H9 (cell line): ENCODE measurements around the gene SRGAP1. TPM values are rescaled to one million over a fixed set of nuclear protein-coding genes. Genes with fewer than 3 reads are reported as not detected.

Experiments
- DNase-seq: peaks from one replicate; pipeline ENCODE4 v3.0.0-alpha.2; 2017
- H2AFZ ChIP-seq: one replicate; pipeline ENCODE4 v1.6.1; 2013; ENCODE audit warnings: mild to moderate bottlenecking, low read length, control low read depth, moderate library complexity
- H2AK5ac ChIP-seq: 2 replicates; pipeline ENCODE4 v1.6.1; 2013; ENCODE audit warnings: low read length, control low read depth, mixed read lengths; ENCODE audit not compliant: insufficient read length
- H2BK120ac ChIP-seq: one replicate; pipeline ENCODE4 v1.6.1; 2013; ENCODE audit warnings: low read depth, mild to moderate bottlenecking, low read length, control low read depth, inconsistent platforms; ENCODE audit not compliant: poor library complexity, severe bottlenecking
- H2BK12ac ChIP-seq: 2 replicates; pipeline ENCODE4 v1.6.1; 2013; ENCODE audit warnings: low read length, control low read depth, mixed read lengths, low read depth; ENCODE audit not compliant: insufficient read length
- H2BK15ac ChIP-seq: 2 replicates; pipeline ENCODE4 v1.6.1; 2013; ENCODE audit warnings: low read depth, low read length, control low read depth
- H2BK20ac ChIP-seq: one replicate; pipeline ENCODE4 v1.6.1; 2013; ENCODE audit warnings: low read depth, mild to moderate bottlenecking, low read length, control low read depth, inconsistent platforms; ENCODE audit not compliant: poor library complexity, severe bottlenecking
- H2BK5ac ChIP-seq: 2 replicates; pipeline ENCODE4 v1.6.1; 2013; ENCODE audit warnings: low read length, control low read depth, mixed read lengths; ENCODE audit not compliant: insufficient read length
- H3K14ac ChIP-seq: 2 replicates; pipeline ENCODE4 v1.6.1; 2013; ENCODE audit warnings: low read length, control low read depth; ENCODE audit not compliant: insufficient read depth
- H3K18ac ChIP-seq: 2 replicates; pipeline ENCODE4 v1.6.1; 2013; ENCODE audit warnings: low read depth, mild to moderate bottlenecking, mixed read lengths, low read length, control low read depth; ENCODE audit not compliant: insufficient read length
- H3K23ac ChIP-seq: 2 replicates; pipeline ENCODE4 v1.6.1; 2013; ENCODE audit warnings: low read length, control low read depth, mixed read lengths, low read depth; ENCODE audit not compliant: insufficient read length
- H3K23me2 ChIP-seq: 2 replicates; pipeline ENCODE4 v1.6.1; 2013; ENCODE audit warnings: low read depth, mild to moderate bottlenecking, mixed read lengths, low read length, control low read depth; ENCODE audit not compliant: insufficient read length, poor library complexity, severe bottlenecking
- H3K27ac ChIP-seq: 2 replicates; pipeline ENCODE4 v1.5.1; 2013; ENCODE audit warnings: low read length, control low read depth, mixed read lengths, low read depth; ENCODE audit not compliant: insufficient read length
- H3K27me3 ChIP-seq: 2 replicates; pipeline ENCODE4 v1.6.1; 2013; ENCODE audit warnings: low read length, control low read depth, inconsistent platforms; ENCODE audit not compliant: insufficient read depth
- H3K4ac ChIP-seq: 2 replicates; pipeline ENCODE4 v1.6.1; 2013; ENCODE audit warnings: low read depth, mild to moderate bottlenecking, control low read depth, inconsistent platforms, low read length, moderate library complexity
- H3K4me1 ChIP-seq: 2 replicates; pipeline ENCODE4 v1.6.1; 2013; ENCODE audit warnings: low read length, control low read depth, inconsistent platforms; ENCODE audit not compliant: insufficient read depth
- H3K4me2 ChIP-seq: 2 replicates; pipeline ENCODE4 v1.6.1; 2013; ENCODE audit warnings: low read length, control low read depth, mixed read lengths; ENCODE audit not compliant: insufficient read length, insufficient read depth
- H3K56ac ChIP-seq: 2 replicates; pipeline ENCODE4 v1.6.1; 2013; ENCODE audit warnings: low read depth, mild to moderate bottlenecking, mixed read lengths, low read length, control low read depth; ENCODE audit not compliant: insufficient read length
- H3K79me1 ChIP-seq: 2 replicates; pipeline ENCODE4 v1.6.1; 2013; ENCODE audit warnings: low read depth, mild to moderate bottlenecking, moderate library complexity, low read length, control low read depth, inconsistent platforms; ENCODE audit not compliant: insufficient read depth, poor library complexity, severe bottlenecking
- H3K79me2 ChIP-seq: 2 replicates; pipeline ENCODE4 v1.6.1; 2013; ENCODE audit warnings: low read length, control low read depth, inconsistent platforms; ENCODE audit not compliant: insufficient read depth
- H3K9ac ChIP-seq: 2 replicates; pipeline ENCODE4 v1.6.1; 2013; ENCODE audit warnings: low read length, control low read depth, mixed read lengths; ENCODE audit not compliant: insufficient read length; ENCODE audit errors: extremely low read depth
- H3K9me3 ChIP-seq: one replicate; pipeline ENCODE4 v1.6.1; 2013; ENCODE audit warnings: low read depth, low read length, inconsistent platforms; ENCODE audit not compliant: control insufficient read depth
- H3T11ph ChIP-seq: one replicate; pipeline ENCODE4 v1.6.1; 2013; ENCODE audit warnings: mild to moderate bottlenecking, low read length, control low read depth, inconsistent platforms
- H4K20me1 ChIP-seq: one replicate; pipeline ENCODE4 v1.6.1; 2013; ENCODE audit not compliant: control insufficient read depth, insufficient read length, insufficient read depth
- H4K5ac ChIP-seq: 2 replicates; pipeline ENCODE4 v1.6.1; 2013; ENCODE audit warnings: low read depth, mild to moderate bottlenecking, mixed read lengths, low read length, control low read depth; ENCODE audit not compliant: insufficient read length
- H4K8ac ChIP-seq: replicated peaks from 2 replicates; pipeline ENCODE4 v1.6.1; 2013; ENCODE audit warnings: low read length, control low read depth, mixed read lengths, low read depth; ENCODE audit not compliant: insufficient read length
- H4K91ac ChIP-seq: 2 replicates; pipeline ENCODE4 v1.6.1; 2013; ENCODE audit warnings: low read depth, mild to moderate bottlenecking, moderate library complexity, mixed read lengths, low read length, control low read depth; ENCODE audit not compliant: insufficient read length
- H3K27ac Mint-ChIP-seq, 3 experiments: 2 replicates in 2 of 3; 3 replicates in 1 of 3; pipeline ENCODE4 v1.8.0; 2020 to 2021; ENCODE audit warnings: mixed read lengths in 3 of 3, mild to moderate bottlenecking in 1 of 3, moderate library complexity in 1 of 3
- H3K27me3 Mint-ChIP-seq: 2 replicates; pipeline ENCODE4 v1.8.0; 2021; ENCODE audit warnings: low read depth, mild to moderate bottlenecking, moderate library complexity, mixed read lengths
- H3K36me3 Mint-ChIP-seq, 3 experiments: 2 replicates in 2 of 3; 3 replicates in 1 of 3; pipeline ENCODE4 v1.8.0; 2020 to 2021; ENCODE audit warnings: low read depth in 3 of 3, mixed read lengths in 3 of 3; ENCODE audit not compliant: insufficient read depth in 1 of 3
- H3K4me1 Mint-ChIP-seq, 2 experiments: 2 replicates each; pipeline ENCODE4 v1.8.0; 2020; ENCODE audit warnings: mixed read lengths in 2 of 2
- H3K4me3 Mint-ChIP-seq, 2 experiments: 2 replicates in 1 of 2; 3 replicates in 1 of 2; pipeline ENCODE4 v1.8.0; 2020 to 2021; ENCODE audit warnings: mild to moderate bottlenecking in 2 of 2, mixed read lengths in 2 of 2, moderate library complexity in 1 of 2
- H3K9me3 Mint-ChIP-seq, 2 experiments: 2 replicates in 1 of 2; 3 replicates in 1 of 2; pipeline ENCODE4 v1.8.0; 2020; ENCODE audit warnings: mild to moderate bottlenecking in 2 of 2, mixed read lengths in 2 of 2, moderate library complexity in 1 of 2
- CTCF ChIP-seq: fragments of 200-600 bp; sonication (generic); conservative IDR thresholded peaks from 3 replicates; pipeline ENCODE4 v1.8.0; 2021; ENCODE audit warnings: antibody characterized with exemption, mild to moderate bottlenecking
- WGBS: extraction: QIAGEN DNeasy Blood & Tissue Kit; methylation state at CpG from one replicate; pipeline ENCODE4 v1.1.7; 2013; ENCODE audit warnings: missing lambda C conversion rate, low lambda C conversion rate, mixed read lengths; ENCODE audit not compliant: insufficient read length; ENCODE audit errors: extremely low coverage; 5-methylcytosine and 5-hydroxymethylcytosine counted together
- total RNA-seq: library from RNA; stranded (reverse); gene quantifications from 2 replicates; pipeline ENCODE4 v1.2.1, GENCODE V29; 2021

The SRGAP1 gene
- total RNA-seq, 1 experiment from 2014 or later, result 4.8 TPM

DNA sequence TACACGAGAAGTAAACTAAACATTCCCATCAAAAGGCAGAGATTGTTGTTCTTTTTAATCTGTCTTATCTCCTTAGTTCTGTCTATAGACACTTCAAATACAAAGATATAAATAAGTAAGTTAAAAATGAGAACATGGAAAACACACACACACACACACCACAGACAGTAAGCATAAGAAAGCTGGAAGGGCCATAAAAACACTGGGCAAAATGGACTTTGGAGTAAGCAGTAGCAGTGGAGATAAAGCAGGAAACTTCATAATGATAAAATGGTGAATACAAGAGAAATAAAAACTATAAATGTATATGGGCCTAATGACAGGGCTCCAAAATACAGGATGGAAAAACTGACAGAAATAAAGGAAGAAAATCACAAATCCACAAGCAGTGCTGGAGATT is 345.0 kb downstream of the SRGAP1 start:
- H3K4ac ChIP-seq, result no peak overlapping the region
- no peak overlapping the region for H3K27ac ChIP-seq
- Mint-ChIP-seq H3K27me3 (no peaks in the 10 kb centered on the region), H3K36me3 (peaks cover 8 to 23% (median 16%) of the 10 kb centered on the region in 3 experiments; a peak in 6 of 7 replicates), H3K27ac (no peak overlapping the region), H3K9me3 (no peaks in the 10 kb centered on the region), H3K4me3 (no peak overlapping the region), H3K4me1 (no peaks in the 10 kb centered on the region)
- no peak overlapping the region for H2BK15ac ChIP-seq
- H2AFZ ChIP-seq, result no peak overlapping the region
- no peak overlapping the region for H3K23ac ChIP-seq
- H3T11ph ChIP-seq, result no peak overlapping the region
- no peak overlapping the region for H3K56ac ChIP-seq
- H3K9ac ChIP-seq, result no peak overlapping the region
- no peaks in the 10 kb centered on the region for H3K23me2 ChIP-seq
- H3K4me2 ChIP-seq, result no peak overlapping the region
- no peak overlapping the region for H2BK5ac ChIP-seq
- H3K79me1 ChIP-seq, result no peaks in the 10 kb centered on the region
- no peaks in the 10 kb centered on the region for H4K20me1 ChIP-seq
- H3K9me3 ChIP-seq, result no peaks in the 10 kb centered on the region
- no peak overlapping the region for H2BK20ac ChIP-seq
- H3K18ac ChIP-seq, result no peak overlapping the region
- no peak overlapping the region for H3K14ac ChIP-seq
- DNase-seq, result no peak
- no peak overlapping the region for H2BK12ac ChIP-seq
- WGBS, result no CpG with 5 or more reads among the region's 1 CpG
- no peak overlapping the region for H2BK120ac ChIP-seq
- H4K91ac ChIP-seq, result no peak overlapping the region
- H4K8ac ChIP-seq, result no peak overlapping the region
- TF ChIP-seq CTCF, result no peak
- H3K27me3 ChIP-seq, result no peaks in the 10 kb centered on the region
- H3K4me1 ChIP-seq, result no peaks in the 10 kb centered on the region
- H3K79me2 ChIP-seq, result no peaks in the 10 kb centered on the region
- no peak overlapping the region for H2AK5ac ChIP-seq
- H4K5ac ChIP-seq, result no peak overlapping the region
